T47D (cell line): Measurements from ENCODE around the gene MAGOH.

Experiments
- DNase-seq, 2 experiments: peaks; one replicate each; pipeline versions ENCODE4 v3.0.0 to v3.0.0-alpha.2; 2011 to 2012; ENCODE audit warnings: low read depth in 1 of 2, low spot score in 1 of 2
- JUND ChIP-seq: IDR thresholded peaks from 2 replicates; pipeline ENCODE4 v1.6.1; 2012; ENCODE audit warnings: low read depth
- in situ Hi-C: cut with HindIII; loops from 2 replicates; pipeline ENCODE4 v1.10.0; 2016; ENCODE audit warnings: low sequenced_read_pairs, low pct_unique_long_range_greater_than_20kb

The MAGOH gene

GRCh38 chr1:53276153-53276901, 38.0 kb upstream of the MAGOH start:
- no peak for DNase-seq
- in situ Hi-C loops = no loop called here
- no peak for TF ChIP-seq JUND

- TF ChIP-seq JUND = no peak
- in situ Hi-C loops = no loop called here
- DNase-seq = no peak
These were observed 37.2 kb upstream of the MAGOH start for GRCh38 chr1:53275566-53275965.

- no peak for DNase-seq
- TF ChIP-seq JUND = no peak
- in situ Hi-C loops = no loop called here
These were observed 36.3 kb upstream of the MAGOH start for GRCh38 chr1:53274541-53275185.

GRCh38 chr1:53274026-53274425, 35.7 kb upstream of the MAGOH start:
- TF ChIP-seq JUND = no peak
- in situ Hi-C loops = no loop called here
- no peak for DNase-seq

- no peak for DNase-seq
- no peak for TF ChIP-seq JUND
- in situ Hi-C loops = no loop called here
These were observed 35.2 kb upstream of the MAGOH start for GRCh38 chr1:53273526-53273925.

- DNase-seq = no peak
- in situ Hi-C loops = no loop called here
- no peak for TF ChIP-seq JUND
These were observed 34.0 kb upstream of the MAGOH start for GRCh38 chr1:53272349-53272748.

- no peak for TF ChIP-seq JUND
- in situ Hi-C loops = no loop called here
- DNase-seq = no peak
These were observed 33.2 kb upstream of the MAGOH start for GRCh38 chr1:53271446-53272090.

- in situ Hi-C loops = no loop called here
- TF ChIP-seq JUND = no peak
- DNase-seq = no peak
These were observed 32.6 kb upstream of the MAGOH start for GRCh38 chr1:53270873-53271272.

GRCh38 chr1:53270107-53270506, 31.8 kb upstream of the MAGOH start:
- no peak for TF ChIP-seq JUND
- no peak for DNase-seq
- in situ Hi-C loops = no loop called here

GRCh38 chr1:53267761-53268160, 29.4 kb upstream of the MAGOH start:
- TF ChIP-seq JUND = no peak
- in situ Hi-C loops = no loop called here
- no peak for DNase-seq

- no peak for TF ChIP-seq JUND
- peak; percentile 45 to 50 for DNase-seq
- in situ Hi-C loops = no loop called here
These were observed 27.7 kb upstream of the MAGOH start for GRCh38 chr1:53266038-53266437.

- in situ Hi-C loops = no loop called here
- no peak for DNase-seq
- no peak for TF ChIP-seq JUND
These were observed 27.3 kb upstream of the MAGOH start for GRCh38 chr1:53265581-53265980.

- no peak for TF ChIP-seq JUND
- in situ Hi-C loops = no loop called here
These were observed 25.7 kb upstream of the MAGOH start for GRCh38 chr1:53264048-53264447.

More at GRCh38 chr1:53264048-53264447, 25.7 kb upstream of the MAGOH start:
- DNase-seq = no peak
